ENCODE measurements around the gene DLX6.

The DLX6 gene

GRCh38 chr7:96996111-96996957, 9.0 kb upstream of the DLX6 start:
- DNase-seq = no peak

- DNase-seq = no peak
Measured at GRCh38 chr7:96996958-96997511, 8.3 kb upstream of the DLX6 start.

- DNase-seq = no peak
Measured at GRCh38 chr7:96997512-96998032, 7.8 kb upstream of the DLX6 start.

GRCh38 chr7:96998333-96998732, 7.0 kb upstream of the DLX6 start:
- no peak for DNase-seq

GRCh38 chr7:96998744-96999143, 6.6 kb upstream of the DLX6 start:
- no peak for DNase-seq

- no peak for DNase-seq
Measured at GRCh38 chr7:97001221-97001620, 4.1 kb upstream of the DLX6 start.

- DNase-seq = no peak
Measured at GRCh38 chr7:97001656-97002554, 3.4 kb upstream of the DLX6 start.

GRCh38 chr7:97002555-97003261, 2.6 kb upstream of the DLX6 start:
- DNase-seq = no peak

- no peak for DNase-seq
Measured at GRCh38 chr7:97003262-97004246, 1.8 kb upstream of the DLX6 start.

GRCh38 chr7:97004247-97005182, 838 bp upstream of the DLX6 start:
- DNase-seq = peak; percentile 92

GRCh38 chr7:97006055-97006815, 882 bp downstream of the DLX6 start:
- DNase-seq = no peak

GRCh38 chr7:97006816-97007582, 1.6 kb downstream of the DLX6 start:
- no peak for DNase-seq

GRCh38 chr7:97007583-97007861, 2.2 kb downstream of the DLX6 start:
- no peak for DNase-seq

GRCh38 chr7:97008275-97008917, 3.0 kb downstream of the DLX6 start:
- DNase-seq = no peak

GRCh38 chr7:97009753-97010732, 4.7 kb downstream of the DLX6 start:
- DNase-seq = no peak

GRCh38 chr7:97011104-97011503, 5.8 kb downstream of the DLX6 start:
- no peak for DNase-seq

Measured in NCI-H1436 (cell line).